Fibroblast of lung (primary cell): Measurements from ENCODE around the gene EFNA5. TPM values are rescaled to one million over a fixed set of nuclear protein-coding genes. Genes with fewer than 3 reads are reported as not detected.

Experiments used
- DNase-seq, 2 donors: peaks; one replicate each; pipeline versions ENCODE4 v3.0.0 to v3.0.0-alpha.2; 2010; ENCODE audit warnings: low read depth in 2 of 2
- H2AFZ ChIP-seq: 2 replicates; pipeline ENCODE4 v1.5.1; 2012; ENCODE audit warnings: low read length, control low read depth, inconsistent platforms
- H3K27ac ChIP-seq: 2 replicates; pipeline ENCODE4 v1.5.1; 2011; ENCODE audit warnings: low read length, control low read depth; ENCODE audit not compliant: insufficient read depth
- H3K27me3 ChIP-seq: 2 replicates; pipeline ENCODE4 v1.5.1; 2011; ENCODE audit warnings: mild to moderate bottlenecking, low read length; ENCODE audit not compliant: control insufficient read depth, insufficient read depth
- H3K36me3 ChIP-seq: 2 replicates; pipeline ENCODE4 v1.5.1; 2011; ENCODE audit warnings: low read length; ENCODE audit not compliant: control insufficient read depth, insufficient read depth
- H3K4me1 ChIP-seq: 2 replicates; pipeline ENCODE4 v1.5.1; 2011; ENCODE audit warnings: low read length; ENCODE audit not compliant: control insufficient read depth, insufficient read depth; ENCODE audit errors: extremely low read depth
- H3K4me2 ChIP-seq: 2 replicates; pipeline ENCODE4 v1.5.1; 2011; ENCODE audit warnings: low read length, control low read depth; ENCODE audit not compliant: insufficient read depth; ENCODE audit errors: extremely low read depth
- H3K4me3 ChIP-seq, 4 experiments: fragments of 200-600 bp in 1 of 4; sonication (generic) in 1 of 4; replicated peaks in 1 of 4; 2 replicates each; pipeline ENCODE4 v1.5.1; 2011 to 2016; ENCODE audit warnings: low read length in 4 of 4, low read depth in 3 of 4, mild to moderate bottlenecking in 3 of 4, control low read depth in 2 of 4, inconsistent platforms in 1 of 4, mixed read lengths in 1 of 4; ENCODE audit not compliant: insufficient read depth in 1 of 4; ENCODE audit errors: control extremely low read depth in 1 of 4
- H3K79me2 ChIP-seq: 2 replicates; pipeline ENCODE4 v1.5.1; 2012; ENCODE audit warnings: mild to moderate bottlenecking, low read length, inconsistent platforms; ENCODE audit not compliant: control insufficient read depth, insufficient read depth
- H3K9ac ChIP-seq: 2 replicates; pipeline ENCODE4 v1.5.1; 2011; ENCODE audit warnings: mild to moderate bottlenecking, low read length, control low read depth; ENCODE audit not compliant: insufficient read depth
- H3K9me3 ChIP-seq: 2 replicates; pipeline ENCODE4 v1.5.1; 2012; ENCODE audit warnings: low read depth, low read length; ENCODE audit not compliant: control insufficient read depth, insufficient read depth
- H4K20me1 ChIP-seq: 2 replicates; pipeline ENCODE4 v1.5.1; 2011; ENCODE audit warnings: low read length; ENCODE audit not compliant: control insufficient read depth, insufficient read depth; ENCODE audit errors: extremely low read depth
- EZH2 ChIP-seq: IDR thresholded peaks from 2 replicates; pipeline ENCODE4 v1.5.1; 2012; ENCODE audit warnings: low read length, control low read depth, mild to moderate bottlenecking; ENCODE audit errors: missing control alignments
- polyA plus RNA-seq, 2 donors: library from polyadenylated mRNA; depleted of rRNA in 1 of 2; stranded (reverse) in 1 of 2; unstranded in 1 of 2; fragments of >200 nt; gene quantifications; 2 replicates each; pipeline ENCODE4 v1.2.1, GENCODE V29; 2011 to 2012; ENCODE audit warnings: missing spikeins in 1 of 2
- total RNA-seq: library from RNA; depleted of rRNA; stranded (reverse); fragments of >200 nt; gene quantifications from 2 replicates; pipeline ENCODE4 v1.2.1, GENCODE V29; 2014
- TF ChIP-seq, protein P1 (sequence below), 2 donors: IDR thresholded peaks in 1 of 2; conservative IDR thresholded peaks in 1 of 2; 1 replicate in 1 of 2; 2 replicates in 1 of 2; pipeline ENCODE4 v1.5.1; 2011 to 2012; ENCODE audit warnings: low read length in 2 of 2, control low read depth in 1 of 2, inconsistent platforms in 1 of 2, low read depth in 1 of 2, mild to moderate bottlenecking in 1 of 2

The EFNA5 gene
- total and polyA plus RNA-seq, 2 donors (not counting 1 experiment from before 2014, with no cell fraction given): 3.5 to 3.7 TPM

DNA sequence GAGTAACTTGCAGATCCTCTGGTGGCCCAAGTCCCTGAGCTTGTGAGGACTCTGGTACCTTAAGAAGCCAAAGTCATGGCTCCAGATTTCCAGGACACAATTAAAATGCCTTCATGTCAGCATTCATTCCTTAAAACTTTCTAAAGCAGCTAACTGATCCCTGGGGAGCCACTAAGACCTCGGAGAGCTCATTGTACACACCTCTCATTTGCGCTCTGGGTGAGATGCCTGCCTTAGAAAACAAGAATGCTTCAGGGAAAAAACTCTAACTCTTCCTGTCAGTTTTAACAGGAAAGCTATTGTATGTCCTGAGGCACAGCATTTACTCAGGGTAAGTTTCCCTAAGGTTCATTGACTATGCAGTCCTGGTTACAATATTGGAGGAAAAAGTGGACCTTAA lies 285.0 kb downstream of the EFNA5 start:
- Histone ChIP-seq H3K4me1 (peaks cover 10% of the 10 kb centered on the region), H3K27me3 (no peaks in the 10 kb centered on the region)

DNA sequence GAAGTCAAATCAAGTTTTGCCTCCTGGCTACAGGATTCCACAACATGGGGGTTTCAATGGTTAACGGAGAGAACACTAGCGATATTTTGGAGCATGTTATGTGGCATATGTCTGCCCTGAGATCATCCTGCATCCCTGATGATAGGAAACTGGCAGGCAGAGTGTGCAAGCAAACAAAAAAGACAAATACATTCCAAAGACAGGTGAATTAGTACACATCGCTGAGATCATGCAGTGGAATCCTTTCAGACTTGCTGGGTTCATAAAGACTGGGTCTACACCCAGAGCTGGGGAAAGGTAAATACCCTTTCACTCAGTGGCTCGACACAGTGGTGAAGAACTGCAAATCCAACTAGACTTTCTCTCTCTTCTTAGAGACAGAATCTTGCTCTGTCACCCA lies 286.5 kb downstream of the EFNA5 start:
- H3K36me3 ChIP-seq: no peaks in the 10 kb centered on the region
- no peak overlapping the region for H3K9ac ChIP-seq
- H3K27me3 ChIP-seq: no peaks in the 10 kb centered on the region
- DNase-seq: no peak
- no peak overlapping the region for H3K4me3 ChIP-seq
- TF ChIP-seq, protein P1, sequence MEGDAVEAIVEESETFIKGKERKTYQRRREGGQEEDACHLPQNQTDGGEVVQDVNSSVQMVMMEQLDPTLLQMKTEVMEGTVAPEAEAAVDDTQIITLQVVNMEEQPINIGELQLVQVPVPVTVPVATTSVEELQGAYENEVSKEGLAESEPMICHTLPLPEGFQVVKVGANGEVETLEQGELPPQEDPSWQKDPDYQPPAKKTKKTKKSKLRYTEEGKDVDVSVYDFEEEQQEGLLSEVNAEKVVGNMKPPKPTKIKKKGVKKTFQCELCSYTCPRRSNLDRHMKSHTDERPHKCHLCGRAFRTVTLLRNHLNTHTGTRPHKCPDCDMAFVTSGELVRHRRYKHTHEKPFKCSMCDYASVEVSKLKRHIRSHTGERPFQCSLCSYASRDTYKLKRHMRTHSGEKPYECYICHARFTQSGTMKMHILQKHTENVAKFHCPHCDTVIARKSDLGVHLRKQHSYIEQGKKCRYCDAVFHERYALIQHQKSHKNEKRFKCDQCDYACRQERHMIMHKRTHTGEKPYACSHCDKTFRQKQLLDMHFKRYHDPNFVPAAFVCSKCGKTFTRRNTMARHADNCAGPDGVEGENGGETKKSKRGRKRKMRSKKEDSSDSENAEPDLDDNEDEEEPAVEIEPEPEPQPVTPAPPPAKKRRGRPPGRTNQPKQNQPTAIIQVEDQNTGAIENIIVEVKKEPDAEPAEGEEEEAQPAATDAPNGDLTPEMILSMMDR (conservative IDR thresholded peaks at IDR 0.05 in 1 of 2, IDR thresholded peaks at IDR 0.05 in 1 of 2; ENCODE audit: low read depth in 1 of 2, low read length in 2 of 2): no peak
- no peak for TF ChIP-seq EZH2
- no peaks in the 10 kb centered on the region for H3K79me2 ChIP-seq
- no peak overlapping the region for H3K4me2 ChIP-seq
- no peak overlapping the region for H3K27ac ChIP-seq
- no peak overlapping the region for H2AFZ ChIP-seq
- H3K4me1 ChIP-seq: peaks cover 10% of the 10 kb centered on the region
- no peaks in the 10 kb centered on the region for H3K9me3 ChIP-seq
- H4K20me1 ChIP-seq: no peaks in the 10 kb centered on the region

More for the DNA sequence above, 285.0 kb downstream of the EFNA5 start:
- TF ChIP-seq, protein P1 (conservative IDR thresholded peaks at IDR 0.05 in 1 of 2, IDR thresholded peaks at IDR 0.05 in 1 of 2; ENCODE audit: low read depth in 1 of 2, low read length in 2 of 2): no peak
- TF ChIP-seq EZH2: no peak
- no peak overlapping the region for H3K4me3 ChIP-seq
- no peak for DNase-seq
- H2AFZ ChIP-seq: no peak overlapping the region
- no peaks in the 10 kb centered on the region for H3K79me2 ChIP-seq
- H3K36me3 ChIP-seq: no peaks in the 10 kb centered on the region
- no peaks in the 10 kb centered on the region for H3K9me3 ChIP-seq
- H4K20me1 ChIP-seq: no peaks in the 10 kb centered on the region
- no peak overlapping the region for H3K9ac ChIP-seq
- no peak overlapping the region for H3K4me2 ChIP-seq
- no peak overlapping the region for H3K27ac ChIP-seq

DNA sequence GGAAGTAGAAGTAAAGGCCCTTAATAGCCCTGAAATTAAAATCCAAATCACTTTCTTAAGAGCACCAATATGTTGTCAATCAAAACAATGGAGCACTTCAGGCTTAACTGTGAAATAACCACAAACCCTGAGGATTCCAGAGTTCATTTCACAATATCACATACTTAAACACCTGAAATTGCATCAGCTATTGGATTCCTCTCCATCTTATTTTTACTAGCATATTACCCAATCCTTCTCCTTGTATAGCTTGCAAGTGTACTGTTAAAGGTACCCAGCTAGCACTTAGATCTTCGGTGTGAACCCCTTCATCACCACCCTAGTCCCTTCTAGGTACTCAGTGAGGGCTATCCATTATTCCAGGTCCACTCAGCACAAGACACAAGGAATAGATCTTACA lies 287.3 kb downstream of the EFNA5 start:
- H2AFZ ChIP-seq: no peak overlapping the region
- no peaks in the 10 kb centered on the region for H3K27me3 ChIP-seq
- H3K4me1 ChIP-seq: peaks cover 6% of the 10 kb centered on the region
- no peaks in the 10 kb centered on the region for H3K9me3 ChIP-seq
- DNase-seq: no peak
- no peak overlapping the region for H3K4me3 ChIP-seq
- no peaks in the 10 kb centered on the region for H3K79me2 ChIP-seq
- TF ChIP-seq, protein P1 (conservative IDR thresholded peaks at IDR 0.05 in 1 of 2, IDR thresholded peaks at IDR 0.05 in 1 of 2; ENCODE audit: low read depth in 1 of 2, low read length in 2 of 2): no peak
- TF ChIP-seq EZH2: no peak
- no peaks in the 10 kb centered on the region for H4K20me1 ChIP-seq
- H3K9ac ChIP-seq: no peak overlapping the region
- no peak overlapping the region for H3K4me2 ChIP-seq
- H3K27ac ChIP-seq: no peak overlapping the region
- no peaks in the 10 kb centered on the region for H3K36me3 ChIP-seq
